Glutamatergic neuron (in vitro differentiated cells): ENCODE measurements around the gene PPARD. TPM values are rescaled to one million over a fixed set of nuclear protein-coding genes. Genes with fewer than 3 reads are reported as not detected.

ENCODE experiments used
- DNase-seq: peaks from one replicate; pipeline ENCODE4 v3.0.0; 2022
- H3K27ac Mint-ChIP-seq: one replicate; pipeline ENCODE4 v1.8.0; 2020; ENCODE audit warnings: mild to moderate bottlenecking, mixed read lengths, inconsistent platforms; ENCODE audit not compliant: unreplicated experiment
- H3K27me3 Mint-ChIP-seq: one replicate; pipeline ENCODE4 v1.8.0; 2020; ENCODE audit warnings: mild to moderate bottlenecking, moderate library complexity, mixed read lengths, inconsistent platforms; ENCODE audit not compliant: unreplicated experiment
- H3K36me3 Mint-ChIP-seq: one replicate; pipeline ENCODE4 v1.8.0; 2020; ENCODE audit warnings: mild to moderate bottlenecking, mixed read lengths, inconsistent platforms; ENCODE audit not compliant: unreplicated experiment
- H3K4me1 Mint-ChIP-seq: one replicate; pipeline ENCODE4 v1.8.0; 2020; ENCODE audit warnings: mild to moderate bottlenecking, low read depth, mixed read lengths, inconsistent platforms; ENCODE audit not compliant: unreplicated experiment
- H3K4me3 Mint-ChIP-seq: one replicate; pipeline ENCODE4 v1.8.0; 2020; ENCODE audit warnings: mild to moderate bottlenecking, mixed read lengths, inconsistent platforms; ENCODE audit not compliant: unreplicated experiment
- H3K9me3 Mint-ChIP-seq: one replicate; pipeline ENCODE4 v1.8.0; 2020; ENCODE audit warnings: mild to moderate bottlenecking, moderate library complexity, mixed read lengths, inconsistent platforms; ENCODE audit not compliant: unreplicated experiment
- CTCF ChIP-seq: fragments of 200-600 bp; sonication (generic); IDR thresholded peaks from one replicate; pipeline ENCODE4 v1.5.0; 2021; ENCODE audit not compliant: partially characterized antibody, unreplicated experiment
- total RNA-seq: library from RNA; stranded (reverse); fragmentation: NEBNext Ultra II Directional; extraction: Animal tissue kit (Norgen Biotek cat#: 25700); gene quantifications from one replicate; pipeline ENCODE4 v1.2.1, GENCODE V29; 2021; ENCODE audit not compliant: unreplicated experiment

Gene PPARD
- total RNA-seq, 1 donor from 2014 or later = 37.5 TPM

GRCh38 chr6:35351422-35351821, 9.1 kb downstream of the PPARD start:
- Mint-ChIP-seq H3K27me3 (peaks cover under 1% of the 10 kb centered on the region), H3K36me3 (peaks cover 11% of the 10 kb centered on the region), H3K27ac (no peak overlapping the region), H3K4me1 (peaks cover 8% of the 10 kb centered on the region), H3K9me3 (peaks cover 7% of the 10 kb centered on the region), H3K4me3 (no peak overlapping the region)
- no peak for TF ChIP-seq CTCF
- DNase-seq = no peak

- TF ChIP-seq CTCF = no peak
- H3K4me3 Mint-ChIP-seq = no peak overlapping the region
- H3K27ac Mint-ChIP-seq = no peak overlapping the region
- H3K36me3 Mint-ChIP-seq = peaks cover 13% of the 10 kb centered on the region
- H3K27me3 Mint-ChIP-seq = no peaks in the 10 kb centered on the region
- DNase-seq = no peak
- H3K4me1 Mint-ChIP-seq = peaks cover 4% of the 10 kb centered on the region
- peaks cover 2% of the 10 kb centered on the region for H3K9me3 Mint-ChIP-seq
These were observed 10.4 kb downstream of the PPARD start for GRCh38 chr6:35352735-35353134.

GRCh38 chr6:35354361-35355135, 12.2 kb downstream of the PPARD start:
- no peak overlapping the region for H3K27ac Mint-ChIP-seq
- DNase-seq = no peak
- no peak overlapping the region for H3K4me3 Mint-ChIP-seq
- no peak for TF ChIP-seq CTCF
- peaks cover 13% of the 10 kb centered on the region for H3K36me3 Mint-ChIP-seq
- H3K9me3 Mint-ChIP-seq = peaks cover 5% of the 10 kb centered on the region
- H3K4me1 Mint-ChIP-seq = peaks cover 10% of the 10 kb centered on the region
- no peaks in the 10 kb centered on the region for H3K27me3 Mint-ChIP-seq

- peaks cover 13% of the 10 kb centered on the region for H3K36me3 Mint-ChIP-seq
- H3K27ac Mint-ChIP-seq = no peak overlapping the region
- H3K9me3 Mint-ChIP-seq = peaks cover 5% of the 10 kb centered on the region
- DNase-seq = no peak
- H3K4me3 Mint-ChIP-seq = no peak overlapping the region
- TF ChIP-seq CTCF = no peak
- peaks cover 21% of the 10 kb centered on the region for H3K4me1 Mint-ChIP-seq
- H3K27me3 Mint-ChIP-seq = peaks cover under 1% of the 10 kb centered on the region
These were observed 14.0 kb downstream of the PPARD start for GRCh38 chr6:35356391-35356790.

GRCh38 chr6:35357677-35358076, 15.3 kb downstream of the PPARD start:
- Mint-ChIP-seq H3K4me1 (peaks cover 33% of the 10 kb centered on the region), H3K27ac (no peak overlapping the region)

More at GRCh38 chr6:35357677-35358076, 15.3 kb downstream of the PPARD start:
- Mint-ChIP-seq H3K9me3 (peaks cover 6% of the 10 kb centered on the region), H3K27me3 (peaks cover 3% of the 10 kb centered on the region), H3K4me3 (no peak overlapping the region), H3K36me3 (peaks cover 13% of the 10 kb centered on the region)
- DNase-seq = no peak
- TF ChIP-seq CTCF = no peak
